ENCODE measurements around the gene SLC34A3. TPM values are rescaled to one million over a fixed set of nuclear protein-coding genes. Genes with fewer than 3 reads are reported as not detected.

The SLC34A3 gene
- total RNA-seq, 1 donor from 2014 or later, result 0.49 TPM

DNA sequence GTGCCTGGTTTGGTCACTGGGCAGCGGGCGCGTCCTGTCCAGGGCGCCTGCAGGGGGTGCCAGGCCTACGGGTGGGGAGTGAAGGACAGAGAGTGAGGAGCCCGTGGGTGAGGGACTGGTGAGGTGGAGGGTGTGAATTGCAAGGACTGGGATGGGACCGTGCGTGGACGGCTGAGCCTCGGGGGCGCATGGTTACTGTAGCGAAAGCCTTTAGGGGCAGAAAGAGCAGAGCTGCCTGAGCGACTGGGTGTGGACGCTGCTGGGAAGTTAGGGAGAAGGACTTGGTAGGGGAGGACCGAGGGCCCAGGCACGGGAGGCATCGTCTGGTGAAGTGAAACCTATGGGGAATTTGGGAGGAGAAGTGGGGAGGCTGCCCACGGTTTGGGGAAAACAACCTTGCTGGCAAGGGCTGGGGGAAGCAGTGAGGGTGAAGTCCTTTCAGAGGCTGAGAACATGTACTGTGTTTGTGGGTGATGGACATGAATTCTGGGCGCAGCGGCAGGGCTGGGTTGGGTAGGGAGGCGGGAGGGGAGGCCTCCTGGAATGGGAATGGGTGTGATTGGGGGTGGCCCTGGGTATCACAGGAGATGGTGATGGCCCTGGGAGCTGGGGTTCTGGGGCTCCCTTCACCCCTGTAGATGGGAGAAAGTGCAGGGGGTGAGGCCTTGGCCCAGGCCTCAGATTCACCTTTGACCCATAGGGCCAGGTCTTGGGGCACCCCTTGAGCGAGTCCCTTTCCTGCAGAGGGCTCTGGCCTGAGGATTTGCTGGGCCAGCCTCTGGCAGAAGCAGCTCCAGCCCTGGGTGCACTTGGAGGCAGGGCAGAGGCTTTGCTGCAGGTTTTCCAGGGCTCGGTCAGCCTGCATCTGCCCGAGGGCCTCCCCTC lies 45.1 kb downstream of the SLC34A3 start:
- DNase-seq (ENCODE audit: low spot score), result no peak

DNA sequence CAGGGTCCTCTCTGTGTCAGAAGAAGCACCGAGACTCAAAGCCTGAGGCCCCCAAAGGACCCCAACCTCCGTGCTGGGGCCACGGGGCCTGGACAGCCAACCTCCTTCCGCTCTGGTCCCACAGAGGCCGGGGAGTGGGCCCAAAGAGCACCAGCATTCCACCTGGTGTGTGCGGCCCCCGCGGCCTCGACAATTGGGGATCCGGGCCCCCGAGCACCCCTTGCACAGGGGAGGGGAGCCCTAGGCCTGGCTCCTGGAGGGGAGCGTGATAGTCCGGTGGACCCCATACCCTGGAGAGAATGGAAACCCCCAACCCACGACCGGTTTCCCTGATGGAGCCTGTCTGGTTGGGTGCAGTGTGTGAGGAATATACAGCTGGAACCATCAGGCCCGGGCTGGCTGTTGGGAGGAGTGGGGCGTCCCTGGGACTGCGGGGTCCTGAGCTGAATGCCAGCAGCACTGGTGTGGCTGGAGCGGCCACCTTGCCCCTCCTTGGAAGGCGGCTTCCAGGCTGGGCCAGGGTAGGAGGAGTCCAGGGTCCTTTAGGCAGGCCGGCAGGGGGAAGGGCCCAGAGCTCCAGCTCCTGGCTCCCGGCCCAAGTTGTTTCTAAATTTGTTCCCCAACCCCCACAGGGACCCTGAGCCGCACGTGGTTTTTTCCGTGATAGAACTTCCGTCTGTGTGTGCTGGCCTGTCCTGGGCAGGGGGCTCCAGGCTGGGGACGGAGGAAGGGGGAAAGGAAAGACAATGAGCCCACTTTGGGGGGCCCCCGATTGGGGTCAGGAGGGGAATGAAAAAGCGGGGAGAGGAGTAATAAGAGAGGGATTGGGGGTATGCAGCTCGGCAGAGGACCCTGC lies 46.0 kb downstream of the SLC34A3 start:
- DNase-seq (ENCODE audit: low spot score), result peak; percentile 62

DNA sequence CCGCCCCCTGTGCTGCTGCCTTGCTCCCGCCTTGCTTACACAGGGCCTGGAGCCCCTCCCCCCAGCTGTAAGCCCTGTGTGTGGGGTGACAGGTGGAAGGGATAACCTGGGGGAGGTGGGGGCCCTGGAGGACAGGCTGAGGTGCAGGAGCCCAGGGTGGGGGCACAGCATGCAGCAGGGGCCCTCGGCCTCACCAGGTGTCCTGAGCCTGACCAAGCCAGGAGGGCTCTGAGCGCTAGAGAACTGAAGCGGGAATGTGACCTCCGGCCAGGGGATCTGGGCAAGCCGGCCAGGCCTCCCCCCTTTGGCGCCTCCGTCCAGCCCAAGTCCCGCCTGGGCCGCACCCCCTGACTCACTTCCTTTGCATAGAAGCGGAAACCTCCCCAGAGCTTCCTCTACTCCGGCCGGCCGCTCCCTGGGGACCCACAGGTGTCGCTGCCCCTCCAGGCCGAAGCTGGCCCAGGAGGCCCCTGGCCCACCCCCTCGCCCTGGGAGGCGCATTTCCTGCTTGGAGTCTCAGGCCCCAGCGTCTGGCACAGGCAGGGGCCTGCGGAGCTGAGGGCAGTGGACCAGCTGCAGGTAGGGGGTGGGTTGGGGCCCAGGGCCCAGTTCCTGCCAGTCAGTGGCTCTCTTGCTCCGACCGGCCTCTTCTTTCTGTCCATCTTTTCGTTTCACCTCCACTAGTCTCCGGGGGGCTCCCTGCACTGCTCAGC lies 46.8 kb downstream of the SLC34A3 start, which contains the start of gene TOR4A:
TSS of gene TOR4A (plus strand) at position 398 of the 713 bp plus-strand sequence. CDS start 964 bp downstream, outside the sequence.
- DNase-seq (ENCODE audit: low spot score), result peak; percentile 80

DNA sequence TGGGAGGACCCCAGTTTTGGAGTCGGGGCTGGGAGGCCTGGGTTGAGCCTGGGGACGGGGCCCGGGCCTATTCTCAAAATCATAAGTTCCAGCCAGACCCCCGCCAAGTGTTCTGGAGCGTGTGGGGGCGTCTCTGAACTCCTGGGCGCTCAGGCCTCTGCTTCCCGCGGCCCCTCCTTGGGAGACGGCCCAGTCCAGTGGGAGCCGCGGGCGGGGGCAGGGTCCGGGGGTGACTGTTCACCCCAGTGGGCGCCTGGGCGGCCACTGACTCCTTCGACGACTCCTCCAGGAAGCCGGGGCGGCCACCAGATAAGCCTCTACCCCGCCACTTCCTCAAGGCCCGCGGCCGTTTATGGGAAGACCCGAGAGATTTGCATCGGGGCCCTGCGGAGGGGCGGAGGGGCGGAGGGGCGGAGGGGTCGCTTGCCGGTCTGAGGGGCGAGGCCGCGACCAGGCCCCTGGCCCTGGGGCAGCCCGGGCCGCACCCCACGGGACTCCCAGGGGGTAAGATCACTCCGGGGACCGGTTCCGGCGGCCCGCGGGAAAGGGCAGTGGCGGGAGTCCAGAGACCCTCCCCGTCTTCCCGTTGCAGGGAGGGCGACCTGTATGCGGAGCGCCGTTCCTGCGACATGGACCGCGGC lies 47.5 kb downstream of the SLC34A3 start:
- no peak for DNase-seq (ENCODE audit: low spot score)

DNA sequence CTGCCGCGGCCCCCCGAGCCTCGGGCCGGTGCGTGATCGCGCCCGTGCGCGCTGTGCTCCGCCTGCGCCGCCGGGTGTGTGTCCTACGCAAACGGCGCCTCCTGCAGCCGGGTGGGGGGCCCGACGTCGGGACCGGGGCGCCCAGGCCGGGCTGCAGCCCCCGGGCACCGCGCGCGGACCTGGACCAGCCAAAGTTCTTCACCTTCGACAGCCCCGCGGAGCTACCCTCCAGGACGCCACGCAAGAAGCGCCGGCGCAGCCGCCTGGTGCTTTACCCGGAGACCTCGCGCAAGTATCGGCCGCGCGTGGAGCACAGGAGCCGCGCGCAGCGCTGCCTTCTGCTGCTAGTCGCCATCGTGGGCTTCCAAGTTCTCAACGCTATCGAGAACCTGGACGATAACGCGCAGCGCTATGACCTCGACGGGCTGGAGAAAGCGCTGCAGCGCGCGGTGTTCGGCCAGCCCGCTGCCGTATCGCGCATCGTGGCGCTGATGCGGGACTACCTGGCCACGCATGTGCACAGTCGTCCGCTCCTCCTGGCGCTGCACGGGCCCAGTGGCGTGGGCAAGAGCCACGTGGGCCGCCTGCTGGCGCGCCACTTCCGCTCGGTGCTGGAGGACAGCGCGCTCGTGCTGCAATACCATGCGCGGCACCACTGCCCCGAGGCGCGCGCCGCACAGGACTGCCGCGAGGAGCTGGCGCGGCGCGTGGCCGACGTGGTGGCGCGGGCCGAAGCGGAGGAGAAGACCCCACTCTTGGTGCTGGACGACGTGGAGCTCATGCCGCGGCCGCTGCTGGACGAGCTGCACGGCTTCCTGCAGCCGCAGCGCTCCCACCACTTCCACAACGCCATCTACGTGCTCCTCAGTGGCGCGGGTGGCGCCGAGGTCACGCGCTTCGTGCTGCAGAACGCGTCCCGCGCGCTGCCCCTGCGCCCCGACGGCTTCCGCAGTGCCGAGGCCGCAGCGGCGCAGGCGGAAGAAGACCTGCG lies 48.3 kb downstream of the SLC34A3 start:
- DNase-seq (ENCODE audit: low spot score), result no peak

DNA sequence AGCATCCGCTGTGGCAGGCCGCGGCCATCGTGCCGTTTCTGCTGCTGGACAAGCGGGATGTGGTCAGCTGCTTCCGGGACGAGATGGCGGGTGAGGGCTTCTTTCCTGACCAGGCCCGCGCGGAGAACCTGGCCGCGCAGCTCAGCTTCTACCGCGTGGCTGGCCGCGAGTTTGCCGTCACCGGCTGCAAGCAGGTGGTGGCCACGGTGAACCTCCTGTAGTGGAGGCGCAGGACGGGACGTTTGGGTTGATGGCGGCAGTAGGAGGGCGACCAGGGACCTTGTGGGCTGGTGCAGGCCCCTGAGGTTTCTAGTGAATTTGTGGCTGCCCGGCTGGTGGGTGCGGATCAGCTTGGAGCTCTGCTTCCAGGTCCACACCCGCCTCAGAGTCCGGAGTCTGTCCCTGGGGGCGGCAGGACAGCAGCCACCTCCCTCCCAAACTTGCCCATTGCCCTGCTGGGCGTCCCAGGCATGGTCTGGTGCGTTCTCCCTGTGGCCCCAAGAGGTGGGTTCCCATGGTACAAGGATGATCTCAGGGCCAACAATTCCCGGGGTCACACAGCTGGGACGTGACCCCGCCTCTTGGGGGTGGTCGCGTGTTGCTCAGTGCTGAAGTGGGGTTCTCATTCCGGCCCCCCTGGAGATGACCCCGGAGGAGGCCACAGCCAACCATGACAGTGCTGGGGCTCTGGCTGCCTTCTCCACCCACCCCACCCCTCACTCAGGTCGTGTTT lies 49.2 kb downstream of the SLC34A3 start:
- DNase-seq (ENCODE audit: low spot score), result no peak

DNA sequence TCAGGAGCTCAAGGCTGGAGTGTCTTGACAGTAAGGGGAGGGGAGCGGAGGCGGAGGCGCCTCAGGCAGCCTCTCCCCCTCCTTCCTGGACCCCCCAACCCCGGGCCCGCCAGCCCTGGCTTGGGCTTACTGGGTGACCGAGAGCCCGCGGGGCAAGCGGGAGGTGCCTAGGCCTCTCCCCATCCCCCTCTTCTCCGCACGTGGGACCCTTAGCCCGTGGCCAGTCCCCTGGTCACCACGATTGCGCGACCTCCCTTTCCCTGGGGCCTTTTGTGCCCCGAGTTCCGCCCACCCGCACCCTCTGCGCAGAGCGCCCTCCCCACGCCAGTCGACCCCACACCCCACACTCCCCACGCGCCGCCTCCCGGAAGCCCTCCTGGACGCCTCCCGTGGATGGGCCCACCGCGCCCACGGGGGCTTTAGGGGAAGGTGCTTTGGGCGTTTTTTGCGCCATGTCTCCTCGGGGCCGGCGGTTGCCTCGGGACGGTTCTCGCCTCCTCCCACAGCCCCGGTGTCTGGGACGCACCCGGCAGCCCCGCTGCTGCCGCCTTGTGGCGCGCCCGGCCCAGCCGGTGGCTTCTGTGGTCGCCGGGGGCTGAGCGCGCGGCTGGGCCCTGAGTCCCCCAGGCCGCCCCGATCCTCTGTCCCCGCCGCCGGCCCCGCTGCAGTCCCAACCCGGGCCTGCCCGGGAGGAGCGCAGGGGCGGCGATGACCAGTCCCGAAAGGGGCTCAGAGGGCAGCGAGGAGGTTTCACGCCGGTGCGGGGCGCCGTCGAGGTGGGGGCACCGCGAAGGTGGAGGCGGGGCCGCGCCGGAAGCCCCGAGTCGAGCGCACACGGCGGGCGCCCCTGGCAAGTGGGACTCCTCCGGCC lies 50.0 kb downstream of the SLC34A3 start:
- no peak for DNase-seq (ENCODE audit: low spot score)

DNA sequence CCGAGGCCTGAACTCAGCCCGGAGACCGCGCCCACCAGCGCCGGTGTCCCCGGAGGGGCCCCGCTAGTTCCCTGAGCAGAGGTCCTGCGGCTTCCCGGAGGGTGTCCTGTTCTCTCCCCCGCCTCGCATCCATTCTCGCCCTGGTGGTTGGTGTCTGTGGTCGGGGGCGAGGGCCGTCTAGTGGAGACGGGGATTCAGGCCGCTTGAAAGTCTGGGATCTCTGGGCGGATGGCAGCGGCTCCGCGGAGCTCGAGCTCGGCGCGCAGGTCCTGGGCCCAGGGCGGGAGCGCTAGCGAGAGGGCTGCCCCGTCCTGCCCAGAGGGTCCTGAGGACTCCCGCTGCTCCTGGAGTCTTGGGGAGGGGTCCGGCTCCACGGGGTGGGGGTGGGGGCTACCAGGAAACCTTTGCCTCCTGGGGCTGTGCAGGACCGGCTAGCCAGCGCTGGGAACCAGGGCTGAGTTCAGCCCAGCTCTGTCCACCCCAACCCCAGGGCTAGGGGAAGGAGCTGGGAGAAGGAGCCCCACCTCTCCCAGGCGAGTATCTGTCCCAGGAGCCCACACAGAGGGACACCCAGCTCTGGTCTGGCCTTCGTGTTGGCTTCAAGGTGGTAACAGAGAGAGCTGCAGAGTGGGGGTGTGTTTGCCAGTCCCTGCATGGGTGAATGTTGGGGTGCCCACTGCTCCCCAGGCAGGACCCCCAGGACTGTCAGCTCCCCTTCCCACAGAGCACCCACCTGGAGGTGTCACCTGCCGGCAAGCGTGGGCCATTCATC lies 50.8 kb downstream of the SLC34A3 start:
- DNase-seq (ENCODE audit: low spot score), result no peak

Other genes starting within 250 kb of the SLC34A3 start
- 0.92 TPM for gene LCNL1, start 247.9 kb upstream of the SLC34A3 start, total RNA-seq
- gene PAXX, start 238.5 kb upstream of the SLC34A3 start, total RNA-seq, result 51.2 TPM
- gene CLIC3, start 234.3 kb upstream of the SLC34A3 start, total RNA-seq, result 2.2 TPM
- 298 TPM for gene ABCA2, start 202.7 kb upstream of the SLC34A3 start, total RNA-seq
- 0.26 TPM for gene FUT7, start 198.8 kb upstream of the SLC34A3 start, total RNA-seq
- gene NPDC1, start 184.7 kb upstream of the SLC34A3 start, total RNA-seq, result 376 TPM
- gene ENTPD2, start 176.8 kb upstream of the SLC34A3 start, total RNA-seq, result 41.1 TPM
- gene SAPCD2, start 160.3 kb upstream of the SLC34A3 start, total RNA-seq, result 2.4 TPM
- 10.5 TPM for gene UAP1L1, start 153.4 kb upstream of the SLC34A3 start, total RNA-seq
- 59.8 TPM for gene MAN1B1, start 143.9 kb upstream of the SLC34A3 start, total RNA-seq
- gene DPP7, start 116.2 kb upstream of the SLC34A3 start, total RNA-seq, result 199 TPM
- 0.83 TPM for gene GRIN1, start 91.7 kb upstream of the SLC34A3 start, total RNA-seq
- gene LRRC26, start 60.9 kb upstream of the SLC34A3 start, total RNA-seq, result 0.43 TPM
- gene TMEM210, start 58.8 kb upstream of the SLC34A3 start, total RNA-seq, result not detected
- gene ANAPC2, start 42.3 kb upstream of the SLC34A3 start, total RNA-seq, result 64.6 TPM
- gene SSNA1, start 42.2 kb upstream of the SLC34A3 start, total RNA-seq, result 65.7 TPM
- 74.4 TPM for gene TPRN, start 30.2 kb upstream of the SLC34A3 start, total RNA-seq
- 37.6 TPM for gene TMEM203, start 25.3 kb upstream of the SLC34A3 start, total RNA-seq
- gene NDOR1, start 25.2 kb upstream of the SLC34A3 start, total RNA-seq, result 29.5 TPM
- 16.8 TPM for gene RNF208, start 8.7 kb upstream of the SLC34A3 start, total RNA-seq
- gene CYSRT1, start 5.7 kb upstream of the SLC34A3 start, total RNA-seq, result 0.78 TPM
- gene RNF224, start 3.4 kb upstream of the SLC34A3 start, total RNA-seq, result 0.95 TPM
- 296 TPM for gene TUBB4B, start 10.4 kb downstream of the SLC34A3 start, total RNA-seq
- gene STPG3, start 20.4 kb downstream of the SLC34A3 start, total RNA-seq, result not detected
- gene NELFB, start 24.4 kb downstream of the SLC34A3 start, total RNA-seq, result 61.2 TPM
- gene TOR4A, start 46.8 kb downstream of the SLC34A3 start, total RNA-seq, result 61.6 TPM
- gene NRARP, start 71.4 kb downstream of the SLC34A3 start, total RNA-seq, result 124 TPM
- 47.6 TPM for gene EXD3, start 192.3 kb downstream of the SLC34A3 start, total RNA-seq
- gene NOXA1, start 192.5 kb downstream of the SLC34A3 start, total RNA-seq, result 36.7 TPM
- gene ENTPD8, start 210.5 kb downstream of the SLC34A3 start, total RNA-seq, result 27.9 TPM
- gene NSMF, start 228.4 kb downstream of the SLC34A3 start, total RNA-seq, result 69.6 TPM